Measurements from ENCODE around the gene AK8.
"Not testable (repeated sequence)": the region's sequence is repeated elsewhere in the genome, so short reads cannot be mapped to it uniquely, and the experiment has no call there.

The AK8 gene

DNA sequence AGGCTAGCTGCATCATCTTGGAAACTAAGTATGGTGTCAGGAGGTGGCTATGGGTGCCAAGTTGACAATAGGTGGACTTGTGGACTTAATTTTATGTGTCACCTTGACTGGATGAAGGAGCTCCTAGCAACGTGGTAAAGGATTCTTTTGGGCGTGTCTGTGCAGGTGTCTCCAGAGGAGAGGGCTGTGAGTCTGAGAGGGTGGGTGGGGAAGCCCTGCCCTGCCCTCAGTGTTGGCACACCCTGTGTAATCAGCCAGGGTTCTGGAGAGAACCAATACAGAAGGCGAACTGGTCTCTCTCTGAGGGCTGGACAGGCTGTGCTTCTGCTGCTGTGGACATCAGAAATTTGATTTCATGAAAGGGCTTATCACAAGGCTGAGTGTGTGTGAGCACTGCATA lies 146.9 kb downstream of the AK8 start:
- Histone ChIP-seq H3K4me3 (ENCODE audit: low read length) (no peak overlapping the region), H3K9me3 (ENCODE audit: control insufficient read depth, low read length) (no peaks in the 10 kb centered on the region), H3K27me3 (ENCODE audit: control insufficient read depth, insufficient read depth, low read length) (no peaks in the 10 kb centered on the region), H3K9ac (ENCODE audit: low read length) (no peak overlapping the region), H3K36me3 (ENCODE audit: control insufficient read depth, insufficient read depth, low read length) (no peaks in the 10 kb centered on the region), H3K4me1 (ENCODE audit: control insufficient read depth, insufficient read depth, low read length) (no peaks in the 10 kb centered on the region)

DNA sequence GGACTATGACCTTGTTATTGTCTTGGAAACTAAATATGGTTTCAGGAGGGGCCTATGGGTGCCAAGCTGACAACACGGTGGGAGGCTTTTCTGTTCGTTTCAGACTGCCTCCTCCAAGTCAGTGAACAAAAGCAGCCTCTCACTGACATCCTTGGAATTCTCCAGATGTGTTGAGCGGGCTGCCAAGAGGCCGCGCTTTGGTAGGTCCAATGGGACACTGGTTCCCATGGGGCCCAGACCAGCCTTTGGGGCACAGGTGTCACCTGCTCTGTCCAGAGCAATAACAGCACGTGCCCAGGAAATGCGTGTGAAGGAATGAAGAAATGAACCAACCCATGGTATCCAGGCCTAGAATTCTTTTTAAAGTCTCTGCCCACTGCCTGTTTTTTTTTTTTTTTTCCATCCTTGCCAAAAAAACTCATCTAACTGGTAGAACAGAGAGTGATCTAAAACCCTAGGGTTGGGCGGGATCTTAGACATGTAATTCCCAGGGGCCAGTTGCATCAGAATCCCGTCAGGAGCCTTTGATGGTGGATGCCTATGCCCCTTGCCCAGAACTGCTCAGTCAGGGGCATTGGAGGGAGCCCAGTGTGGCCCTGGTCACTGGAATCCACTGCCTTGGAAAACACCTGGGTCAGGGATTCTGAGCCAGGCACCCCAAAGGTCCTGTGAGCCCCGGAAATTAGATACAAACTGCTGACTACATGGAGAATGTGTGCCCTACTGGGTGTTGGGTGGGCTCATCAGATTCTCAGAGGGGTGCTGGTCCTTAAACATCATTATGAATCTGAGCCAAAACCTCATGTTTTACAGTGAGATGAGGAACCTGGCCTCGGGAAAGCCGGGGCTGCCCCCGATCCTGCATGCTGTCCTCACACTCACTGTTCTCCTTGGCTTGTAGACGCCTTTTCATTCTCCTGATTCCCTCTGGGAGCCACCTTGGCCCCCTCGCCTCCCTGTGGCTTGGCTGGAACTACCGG lies 147.7 kb downstream of the AK8 start:
- H3K9ac ChIP-seq (ENCODE audit: low read length): no peak overlapping the region
- no peaks in the 10 kb centered on the region for H3K4me1 ChIP-seq (ENCODE audit: control insufficient read depth, insufficient read depth, low read length)
- H3K9me3 ChIP-seq (ENCODE audit: control insufficient read depth, low read length): no peaks in the 10 kb centered on the region
- no peak overlapping the region for H3K4me3 ChIP-seq (ENCODE audit: low read length)
- no peaks in the 10 kb centered on the region for H3K27me3 ChIP-seq (ENCODE audit: control insufficient read depth, insufficient read depth, low read length)
- no peaks in the 10 kb centered on the region for H3K36me3 ChIP-seq (ENCODE audit: control insufficient read depth, insufficient read depth, low read length)

DNA sequence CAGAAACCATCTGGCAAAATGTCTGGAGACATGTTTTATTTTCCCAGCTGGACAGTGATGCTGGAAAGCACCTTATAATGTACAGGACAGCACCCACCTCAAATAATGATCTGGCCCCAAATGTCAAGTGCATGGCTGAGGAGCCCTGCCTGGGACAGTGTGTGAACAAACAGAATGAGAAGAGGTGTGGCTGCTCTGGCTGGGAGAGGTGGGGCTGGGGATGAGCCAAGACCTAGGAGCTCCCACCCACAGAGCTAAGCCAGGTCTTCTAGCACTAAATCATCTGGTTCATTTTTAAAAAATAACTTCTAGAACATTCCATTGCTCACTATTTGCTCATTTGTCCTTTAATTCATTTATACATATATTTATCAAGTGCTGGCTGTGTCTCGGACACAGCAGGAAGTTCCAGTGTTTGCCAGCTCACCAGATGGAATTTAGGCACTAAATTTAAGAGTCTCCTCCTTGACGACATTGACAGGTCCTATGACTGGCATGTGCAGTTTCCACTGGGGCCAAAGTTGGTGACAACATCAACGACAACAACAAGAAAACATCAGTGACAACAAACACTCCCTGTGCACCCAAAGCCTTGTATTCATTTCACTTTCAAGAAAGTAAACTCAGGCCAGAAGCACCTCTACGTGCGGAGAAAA lies 148.7 kb downstream of the AK8 start:
- no peaks in the 10 kb centered on the region for H3K4me1 ChIP-seq (ENCODE audit: control insufficient read depth, insufficient read depth, low read length)
- no peaks in the 10 kb centered on the region for H3K36me3 ChIP-seq (ENCODE audit: control insufficient read depth, insufficient read depth, low read length)
- H3K9ac ChIP-seq (ENCODE audit: low read length): no peak overlapping the region
- H3K4me3 ChIP-seq (ENCODE audit: low read length): no peak overlapping the region
- no peaks in the 10 kb centered on the region for H3K9me3 ChIP-seq (ENCODE audit: control insufficient read depth, low read length)
- no peaks in the 10 kb centered on the region for H3K27me3 ChIP-seq (ENCODE audit: control insufficient read depth, insufficient read depth, low read length)

DNA sequence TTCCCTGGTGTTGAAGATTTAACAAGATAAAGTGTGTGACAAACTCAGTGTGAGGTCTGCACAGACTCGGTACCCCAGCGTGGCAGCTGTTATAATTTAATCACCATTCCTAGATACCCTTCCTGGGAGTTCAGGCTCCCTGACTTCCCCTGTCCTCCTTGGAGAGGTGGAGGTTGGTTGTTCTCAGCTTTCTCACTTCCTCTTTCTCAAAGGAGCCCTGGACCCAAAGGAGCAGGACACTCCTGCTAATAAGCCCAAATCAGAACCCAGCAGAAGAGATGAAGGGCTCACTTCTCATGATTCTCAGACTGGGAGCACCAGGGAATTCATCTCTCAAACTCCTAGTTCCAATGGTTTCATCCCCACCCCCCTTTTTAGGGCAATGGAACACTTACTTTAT lies 149.6 kb downstream of the AK8 start:
- Histone ChIP-seq H3K9me3 (ENCODE audit: control insufficient read depth, low read length) (no peaks in the 10 kb centered on the region), H3K9ac (ENCODE audit: low read length) (no peak overlapping the region), H3K4me3 (ENCODE audit: low read length) (no peak overlapping the region), H3K27me3 (ENCODE audit: control insufficient read depth, insufficient read depth, low read length) (no peaks in the 10 kb centered on the region), H3K36me3 (ENCODE audit: control insufficient read depth, insufficient read depth, low read length) (no peaks in the 10 kb centered on the region), H3K4me1 (ENCODE audit: control insufficient read depth, insufficient read depth, low read length) (no peaks in the 10 kb centered on the region)

DNA sequence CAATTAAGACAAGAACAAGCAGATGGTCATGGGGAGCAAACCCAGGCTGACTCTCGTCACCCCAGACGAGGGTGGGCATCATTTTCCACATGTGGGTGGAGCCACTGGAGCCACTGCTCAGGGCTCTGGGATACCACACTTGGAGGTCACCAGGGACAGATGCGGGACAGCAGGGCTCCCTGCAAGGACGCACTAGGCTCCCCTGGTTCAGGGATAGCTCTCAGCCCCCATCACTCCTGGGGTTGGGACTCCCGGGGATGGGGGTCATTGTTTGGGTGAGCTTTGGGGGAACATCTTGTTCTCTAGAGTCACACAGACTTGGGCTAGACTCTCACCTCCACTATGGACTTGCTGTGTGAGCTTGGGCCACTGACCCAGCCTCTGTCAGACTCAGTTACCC lies 150.0 kb downstream of the AK8 start:
- H3K36me3 ChIP-seq (ENCODE audit: control insufficient read depth, insufficient read depth, low read length): no peaks in the 10 kb centered on the region
- H3K4me3 ChIP-seq (ENCODE audit: low read length): no peak overlapping the region
- no peak overlapping the region for H3K9ac ChIP-seq (ENCODE audit: low read length)
- no peaks in the 10 kb centered on the region for H3K9me3 ChIP-seq (ENCODE audit: control insufficient read depth, low read length)
- H3K27me3 ChIP-seq (ENCODE audit: control insufficient read depth, insufficient read depth, low read length): no peaks in the 10 kb centered on the region
- no peaks in the 10 kb centered on the region for H3K4me1 ChIP-seq (ENCODE audit: control insufficient read depth, insufficient read depth, low read length)

DNA sequence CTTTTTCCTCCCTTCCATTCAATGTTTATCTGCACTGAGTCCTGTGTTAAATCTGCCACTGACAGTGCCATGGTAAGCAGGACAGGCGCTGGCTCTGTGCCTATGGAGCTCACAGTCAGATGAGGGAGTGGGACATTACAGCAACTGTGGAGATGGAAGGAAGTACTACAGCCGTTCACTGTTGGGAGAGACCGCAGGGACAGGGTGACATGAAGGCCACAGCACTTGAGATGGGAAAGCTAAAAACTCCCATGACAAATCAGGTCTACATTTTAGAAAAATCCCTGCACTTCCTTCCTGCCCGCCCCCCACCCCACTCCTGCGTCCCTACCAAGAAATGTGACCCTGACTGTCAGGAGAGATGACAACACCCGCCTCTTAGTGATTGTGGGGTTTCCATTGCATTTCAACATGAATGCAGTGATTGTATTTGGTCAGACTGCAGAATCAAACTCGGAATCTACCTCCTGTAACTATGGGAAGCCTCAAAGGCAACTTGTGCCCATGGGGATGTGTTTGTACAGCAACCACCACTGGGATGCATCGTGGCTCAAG lies 151.4 kb downstream of the AK8 start:
- no peak overlapping the region for H3K9ac ChIP-seq (ENCODE audit: low read length)
- no peaks in the 10 kb centered on the region for H3K27me3 ChIP-seq (ENCODE audit: control insufficient read depth, insufficient read depth, low read length)
- no peaks in the 10 kb centered on the region for H3K36me3 ChIP-seq (ENCODE audit: control insufficient read depth, insufficient read depth, low read length)
- H3K4me1 ChIP-seq (ENCODE audit: control insufficient read depth, insufficient read depth, low read length): no peaks in the 10 kb centered on the region
- no peaks in the 10 kb centered on the region for H3K9me3 ChIP-seq (ENCODE audit: control insufficient read depth, low read length)
- no peak overlapping the region for H3K4me3 ChIP-seq (ENCODE audit: low read length)

DNA sequence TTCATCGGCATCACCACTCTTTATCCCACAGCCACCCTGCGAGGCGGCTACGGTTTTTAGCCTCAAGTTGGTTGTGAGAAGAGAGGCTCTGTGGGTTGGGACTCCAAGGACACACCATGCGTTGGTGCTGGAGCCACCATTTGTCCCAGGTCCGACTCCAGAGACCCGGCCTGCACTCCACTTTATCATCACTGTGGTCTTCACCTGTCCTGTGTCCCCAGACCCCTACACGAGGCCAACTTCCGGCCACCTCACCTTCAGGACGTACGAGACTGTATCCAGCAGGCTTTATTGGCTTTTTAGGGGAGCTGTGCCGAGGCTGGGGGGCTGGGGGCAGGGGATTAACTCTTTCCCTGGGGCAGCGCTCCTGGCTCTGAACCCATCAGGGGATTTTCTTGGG lies 152.8 kb downstream of the AK8 start:
- H3K9me3 ChIP-seq (ENCODE audit: control insufficient read depth, low read length): no peaks in the 10 kb centered on the region
- H3K27me3 ChIP-seq (ENCODE audit: control insufficient read depth, insufficient read depth, low read length): no peaks in the 10 kb centered on the region
- H3K9ac ChIP-seq (ENCODE audit: low read length): no peak overlapping the region
- H3K36me3 ChIP-seq (ENCODE audit: control insufficient read depth, insufficient read depth, low read length): no peaks in the 10 kb centered on the region
- no peak overlapping the region for H3K4me3 ChIP-seq (ENCODE audit: low read length)
- H3K4me1 ChIP-seq (ENCODE audit: control insufficient read depth, insufficient read depth, low read length): no peaks in the 10 kb centered on the region

DNA sequence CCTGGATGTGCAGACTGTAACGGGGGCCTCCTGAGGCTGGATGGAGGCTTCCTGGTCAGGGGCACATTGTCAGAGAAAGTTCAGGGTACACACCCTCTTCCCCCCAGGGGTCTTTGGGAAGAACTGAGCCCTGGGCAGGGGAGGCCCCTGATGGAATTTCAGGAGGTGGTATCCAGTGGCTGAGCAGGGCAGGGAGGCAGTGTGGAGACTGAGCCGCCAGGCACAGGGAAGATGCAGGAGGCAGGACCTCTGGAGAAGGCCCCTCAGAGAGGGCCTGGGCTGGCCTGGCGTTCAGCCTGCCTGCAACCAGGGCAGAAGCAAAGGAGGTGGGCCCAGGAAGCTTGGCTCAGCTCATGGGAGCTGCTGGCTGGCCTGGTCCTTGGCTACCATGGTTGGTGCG lies 154.3 kb downstream of the AK8 start:
- Histone ChIP-seq H3K4me1 (ENCODE audit: control insufficient read depth, insufficient read depth, low read length) (no peaks in the 10 kb centered on the region), H3K9ac (ENCODE audit: low read length) (no peak overlapping the region), H3K27me3 (ENCODE audit: control insufficient read depth, insufficient read depth, low read length) (no peaks in the 10 kb centered on the region), H3K9me3 (ENCODE audit: control insufficient read depth, low read length) (no peaks in the 10 kb centered on the region), H3K36me3 (ENCODE audit: control insufficient read depth, insufficient read depth, low read length) (no peaks in the 10 kb centered on the region), H3K4me3 (ENCODE audit: low read length) (no peak overlapping the region)

DNA sequence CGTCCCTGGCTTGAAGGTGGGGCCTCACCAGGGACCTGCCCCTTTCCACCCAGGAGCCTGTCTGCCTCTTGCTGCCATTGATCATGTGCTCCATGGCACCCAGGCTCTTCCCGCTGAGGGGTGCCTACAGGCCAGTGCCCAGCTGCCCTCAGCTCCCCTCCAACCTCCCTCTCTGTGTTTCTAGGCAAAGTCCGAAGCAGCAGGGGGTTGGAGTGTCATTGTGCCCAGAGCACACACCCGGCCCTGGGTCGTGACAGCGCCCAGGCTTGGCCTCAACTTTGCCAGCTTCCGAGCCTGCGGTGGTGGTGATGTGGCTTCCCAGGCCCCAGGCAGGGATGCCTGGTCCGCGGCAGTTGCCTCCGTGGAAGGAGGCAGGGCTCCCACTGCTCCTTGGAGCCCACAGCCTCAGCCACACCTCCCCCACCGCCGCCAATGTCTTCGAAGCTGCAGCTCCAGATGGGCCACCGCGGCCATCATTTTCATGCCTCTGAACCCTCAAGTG lies 155.5 kb downstream of the AK8 start:
- Histone ChIP-seq H3K27me3 (ENCODE audit: control insufficient read depth, insufficient read depth, low read length) (no peaks in the 10 kb centered on the region), H3K9me3 (ENCODE audit: control insufficient read depth, low read length) (no peaks in the 10 kb centered on the region), H3K9ac (ENCODE audit: low read length) (no peak overlapping the region), H3K4me1 (ENCODE audit: control insufficient read depth, insufficient read depth, low read length) (no peaks in the 10 kb centered on the region), H3K4me3 (ENCODE audit: low read length) (no peak overlapping the region), H3K36me3 (ENCODE audit: control insufficient read depth, insufficient read depth, low read length) (no peaks in the 10 kb centered on the region)

DNA sequence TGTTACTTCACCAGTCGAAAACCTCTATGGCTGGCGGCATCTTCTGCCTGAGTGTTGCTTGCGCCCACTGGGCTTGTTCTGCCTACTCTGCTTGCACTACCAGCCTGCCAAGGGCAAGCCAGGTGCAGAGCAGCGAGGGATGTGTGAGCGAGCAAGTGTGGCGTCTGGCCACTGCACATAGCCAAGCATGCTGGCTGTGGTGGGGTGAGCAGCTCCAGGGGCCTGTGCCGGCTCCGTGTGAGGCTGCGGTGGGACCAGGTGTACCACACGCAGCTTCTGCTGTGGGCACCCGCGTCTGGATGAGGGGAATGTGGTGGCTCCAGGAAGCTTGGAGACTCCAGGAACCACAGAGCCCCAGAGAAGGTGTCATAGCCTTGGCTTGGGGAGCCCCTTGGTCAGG lies 156.4 kb downstream of the AK8 start:
- no peaks in the 10 kb centered on the region for H3K36me3 ChIP-seq (ENCODE audit: control insufficient read depth, insufficient read depth, low read length)
- H3K9me3 ChIP-seq (ENCODE audit: control insufficient read depth, low read length): no peaks in the 10 kb centered on the region
- H3K4me1 ChIP-seq (ENCODE audit: control insufficient read depth, insufficient read depth, low read length): no peaks in the 10 kb centered on the region
- peaks cover 8% of the 10 kb centered on the region for H3K27me3 ChIP-seq (ENCODE audit: control insufficient read depth, insufficient read depth, low read length)
- H3K9ac ChIP-seq (ENCODE audit: low read length): no peak overlapping the region
- no peak overlapping the region for H3K4me3 ChIP-seq (ENCODE audit: low read length)

DNA sequence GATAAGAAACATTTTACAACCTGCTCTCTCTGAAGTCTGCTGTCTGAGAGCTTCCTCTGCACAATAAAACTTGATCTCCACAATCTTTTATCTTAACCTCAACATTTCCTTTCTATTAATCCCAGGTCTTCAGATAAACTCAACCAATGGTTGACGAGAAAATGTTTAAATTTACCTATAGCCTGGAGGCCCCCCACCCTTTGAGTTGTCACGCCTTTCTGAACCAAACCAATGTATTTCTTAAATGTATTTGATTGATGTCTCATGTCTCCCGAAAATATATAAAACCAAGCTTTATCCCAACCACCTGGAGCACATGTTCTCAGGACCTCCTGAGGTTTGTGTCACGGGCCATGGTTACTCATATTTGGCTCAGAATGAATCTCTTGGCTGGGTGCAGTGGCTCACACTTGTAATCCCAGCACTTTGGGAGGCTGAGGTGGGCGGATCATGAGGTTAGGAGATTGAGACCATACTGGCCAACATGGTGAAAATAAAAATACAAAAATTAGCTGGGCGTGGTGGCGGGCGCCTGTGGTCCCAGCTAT lies 159.6 kb downstream of the AK8 start:
- H3K9ac ChIP-seq (ENCODE audit: low read length); H3K27me3 ChIP-seq (ENCODE audit: control insufficient read depth, insufficient read depth, low read length); H3K9me3 ChIP-seq (ENCODE audit: control insufficient read depth, low read length); H3K36me3 ChIP-seq (ENCODE audit: control insufficient read depth, insufficient read depth, low read length); H3K4me3 ChIP-seq (ENCODE audit: low read length); H3K4me1 ChIP-seq (ENCODE audit: control insufficient read depth, insufficient read depth, low read length): not testable (repeated sequence)
